Nephron (organoid): ENCODE measurements around the gene CCDC14.
"Not testable (repeated sequence)": the region's sequence is repeated elsewhere in the genome, so short reads cannot be mapped to it uniquely, and the experiment has no call there.

Experiments
- H3K27ac Mint-ChIP-seq, 3 experiments: 2 replicates each; pipeline ENCODE4 v1.8.0; 2020; ENCODE audit warnings: mixed read lengths in 3 of 3, mild to moderate bottlenecking in 2 of 3, moderate library complexity in 1 of 3
- H3K27me3 Mint-ChIP-seq: 2 replicates; pipeline ENCODE4 v1.8.0; 2021; ENCODE audit warnings: low read depth, mild to moderate bottlenecking, moderate library complexity, mixed read lengths
- H3K36me3 Mint-ChIP-seq: 2 replicates; pipeline ENCODE4 v1.8.0; 2020; ENCODE audit warnings: low read depth, mixed read lengths
- H3K4me1 Mint-ChIP-seq: 2 replicates; pipeline ENCODE4 v1.8.0; 2020; ENCODE audit warnings: mixed read lengths
- H3K4me3 Mint-ChIP-seq, 3 experiments: 2 replicates each; pipeline ENCODE4 v1.8.0; 2020; ENCODE audit warnings: mild to moderate bottlenecking in 3 of 3, mixed read lengths in 3 of 3, moderate library complexity in 2 of 3
- H3K9me3 Mint-ChIP-seq: 2 replicates; pipeline ENCODE4 v1.8.0; 2020; ENCODE audit warnings: mixed read lengths
- CTCF ChIP-seq, 3 experiments: fragments of 200-600 bp; sonication (generic); IDR thresholded peaks; one replicate each; pipeline ENCODE4 v1.5.0; 2021; ENCODE audit warnings: antibody characterized with exemption in 3 of 3; ENCODE audit not compliant: unreplicated experiment in 3 of 3

Gene CCDC14

GRCh38 chr3:123960781-123961507, at the start of gene CCDC14:
TSS of gene CCDC14 (minus strand) at chr3:123961229. CDS start at chr3:123961173, 56 bp downstream.
- Mint-ChIP-seq H3K36me3 (no peaks in the 10 kb centered on the region), H3K4me3 (peak within 1 kb of the TSS; percentile 98 to 99 (median 98)), H3K9me3 (no peaks in the 10 kb centered on the region), H3K27ac (peak within 1 kb of the TSS; percentile 95 to 99 (median 99)), H3K27me3 (no peaks in the 10 kb centered on the region), H3K4me1 (peaks cover 44% of the 10 kb centered on the region)
- no peak for TF ChIP-seq CTCF (IDR thresholded peaks at IDR 0.05; ENCODE audit: unreplicated experiment in 3 of 3)

GRCh38 chr3:124008321-124008720, 47.3 kb upstream of the CCDC14 start:
- H3K4me3 Mint-ChIP-seq, H3K36me3 Mint-ChIP-seq, H3K4me1 Mint-ChIP-seq, H3K9me3 Mint-ChIP-seq, H3K27ac Mint-ChIP-seq: not testable (repeated sequence)
- peaks cover 39% of the 10 kb centered on the region for H3K27me3 Mint-ChIP-seq

GRCh38 chr3:124007186-124007585, 46.2 kb upstream of the CCDC14 start:
- no peak for TF ChIP-seq CTCF (IDR thresholded peaks at IDR 0.05; ENCODE audit: unreplicated experiment in 3 of 3)
- Mint-ChIP-seq H3K4me1 (peaks cover 6% of the 10 kb centered on the region), H3K36me3 (no peaks in the 10 kb centered on the region), H3K27me3 (peaks cover 40% of the 10 kb centered on the region), H3K4me3 (no peak overlapping the region), H3K9me3 (no peaks in the 10 kb centered on the region), H3K27ac (no peak overlapping the region)

- H3K36me3 Mint-ChIP-seq, H3K4me3 Mint-ChIP-seq, H3K27ac Mint-ChIP-seq, H3K4me1 Mint-ChIP-seq, H3K9me3 Mint-ChIP-seq: not testable (repeated sequence)
- peaks cover 44% of the 10 kb centered on the region for H3K27me3 Mint-ChIP-seq
These were observed 41.5 kb upstream of the CCDC14 start for GRCh38 chr3:124002405-124003079.

GRCh38 chr3:124001366-124001765, 40.3 kb upstream of the CCDC14 start:
- not testable (repeated sequence) for H3K9me3 Mint-ChIP-seq, H3K4me3 Mint-ChIP-seq, H3K4me1 Mint-ChIP-seq, H3K36me3 Mint-ChIP-seq, H3K27ac Mint-ChIP-seq
- H3K27me3 Mint-ChIP-seq = peaks cover 38% of the 10 kb centered on the region

- Mint-ChIP-seq H3K4me3 (no peak overlapping the region), H3K9me3 (peaks cover 9% of the 10 kb centered on the region), H3K4me1 (peaks cover 1% of the 10 kb centered on the region), H3K36me3 (no peaks in the 10 kb centered on the region), H3K27me3 (peaks cover 25% of the 10 kb centered on the region), H3K27ac (no peak overlapping the region)
- no peak for TF ChIP-seq CTCF (IDR thresholded peaks at IDR 0.05; ENCODE audit: unreplicated experiment in 3 of 3)
These were observed 36.5 kb upstream of the CCDC14 start for GRCh38 chr3:123997543-123997942.

GRCh38 chr3:123993818-123994217, 32.8 kb upstream of the CCDC14 start:
- no peaks in the 10 kb centered on the region for H3K4me1 Mint-ChIP-seq
- H3K27me3 Mint-ChIP-seq = peaks cover 25% of the 10 kb centered on the region
- H3K4me3 Mint-ChIP-seq = no peak overlapping the region
- no peaks in the 10 kb centered on the region for H3K36me3 Mint-ChIP-seq
- no peak for TF ChIP-seq CTCF (IDR thresholded peaks at IDR 0.05; ENCODE audit: unreplicated experiment in 3 of 3)
- H3K27ac Mint-ChIP-seq = no peak overlapping the region
- H3K9me3 Mint-ChIP-seq = peaks cover 12% of the 10 kb centered on the region

GRCh38 chr3:123991730-123992588, 30.9 kb upstream of the CCDC14 start, which contains the start of gene ROPN1:
TSS of gene ROPN1 (minus strand) at chr3:123992124. CDS start at chr3:123980481, 11,643 bp downstream.
- H3K27me3 Mint-ChIP-seq = peaks cover 37% of the 10 kb centered on the region
- not testable (repeated sequence) for H3K9me3 Mint-ChIP-seq, H3K27ac Mint-ChIP-seq, H3K4me1 Mint-ChIP-seq, H3K36me3 Mint-ChIP-seq
- peak within 1 kb of the TSS; percentile 72 to 80 (median 80) for H3K4me3 Mint-ChIP-seq
